HepG2 (cell line): Measurements from ENCODE around the gene CTDP1. TPM values are rescaled to one million over a fixed set of nuclear protein-coding genes. Genes with fewer than 3 reads are reported as not detected.

Source experiments
- ATAC-seq: fragments of 200-7000 bp; cut with Tn5 transposase; 3 replicates; pipeline ENCODE4 v1.9.1; 2020; ENCODE audit warnings: mild to moderate bottlenecking, moderate library complexity
- BruUV-seq: library from RNA; stranded (reverse); fragments of 400-500 nt; replicated peaks from 2 replicates; lab custom pipeline; 2021; lab: Mats Ljungman, UMichigan
- CTCF ChIA-PET: fragments of 300-600 bp; formaldehyde crosslinking; extraction: SDS; loops from one replicate; lab custom pipeline; 2021; ENCODE audit warnings: low total read pairs, inconsistent platforms, low intra/inter-chr PET ratio; lab: Yijun Ruan, JAX
- POLR2A ChIA-PET: fragments of 350-600 bp; sonication (Branson Sonifier 250); formaldehyde crosslinking; loops from one replicate; lab custom pipeline; 2020; ENCODE audit warnings: antibody characterized with exemption, inconsistent platforms; lab: Yijun Ruan, JAX
- DNase-seq: peaks from one replicate; pipeline ENCODE4 v3.0.0-alpha.2; 2015; ENCODE audit warnings: low spot score
- FAIRE-seq: peaks from 3 replicates; lab custom pipeline; 2011; peaks lifted over from hg19 to GRCh38; lab: Jason Lieb, UNC
- H2AFZ ChIP-seq: one replicate; pipeline ENCODE4 v1.6.1; 2011; ENCODE audit warnings: low read length, inconsistent platforms
- H3K27ac ChIP-seq: fragments of 300-600 bp; 3 replicates; pipeline ENCODE4 v1.8.0; 2011; ENCODE audit warnings: mixed run types, mild to moderate bottlenecking, mixed read lengths, low read length, inconsistent platforms; ENCODE audit not compliant: insufficient read depth; ENCODE audit errors: extremely low read length
- H3K27me3 ChIP-seq, 2 experiments: fragments of 200-600 bp in 1 of 2; 2 replicates in 1 of 2; 3 replicates in 1 of 2; pipeline versions ENCODE4 v1.6.0 to v1.8.0; 2011; ENCODE audit warnings: low read length in 2 of 2, mild to moderate bottlenecking in 2 of 2, moderate library complexity in 2 of 2, inconsistent platforms in 1 of 2; ENCODE audit not compliant: insufficient read depth in 2 of 2, control insufficient read depth in 1 of 2
- H3K36me3 ChIP-seq, 2 experiments: fragments of 200-600 bp in 1 of 2; replicated peaks in 1 of 2; 2 replicates in 1 of 2; 3 replicates in 1 of 2; pipeline versions ENCODE4 v1.5.1 to v1.8.0; 2011; ENCODE audit warnings: low read length in 2 of 2, inconsistent platforms in 1 of 2; ENCODE audit not compliant: insufficient read depth in 2 of 2, control insufficient read depth in 1 of 2
- H3K4me1 ChIP-seq: 2 replicates; pipeline ENCODE4 v1.5.1; 2012; ENCODE audit warnings: low read length, inconsistent platforms; ENCODE audit not compliant: insufficient read depth
- H3K4me2 ChIP-seq: 2 replicates; pipeline ENCODE4 v1.6.0; 2011; ENCODE audit warnings: low read depth, low read length, inconsistent platforms
- H3K4me3 ChIP-seq, 3 experiments: fragments of 200-600 bp in 1 of 3; sonication (generic), shearing (Covaris generic) in 1 of 3; replicated peaks in 1 of 3; 2 replicates each; pipeline ENCODE4 v1.5.1; 2011 to 2016; ENCODE audit warnings: low read length in 3 of 3, inconsistent platforms in 2 of 3, low read depth in 2 of 3, mild to moderate bottlenecking in 2 of 3, control low read depth in 1 of 3, mixed read lengths in 1 of 3; ENCODE audit not compliant: insufficient read depth in 1 of 3
- H3K79me2 ChIP-seq: one replicate; pipeline ENCODE4 v1.6.1; 2011; ENCODE audit warnings: low read length, inconsistent platforms; ENCODE audit not compliant: insufficient read depth
- H3K9ac ChIP-seq: 2 replicates; pipeline ENCODE4 v1.6.0; 2011; ENCODE audit warnings: mild to moderate bottlenecking, low read depth, low read length, inconsistent platforms; ENCODE audit not compliant: insufficient read depth
- H3K9me3 ChIP-seq: 2 replicates; pipeline ENCODE4 v1.5.1; 2012; ENCODE audit warnings: mild to moderate bottlenecking, low read length
- H4K20me1 ChIP-seq: 2 replicates; pipeline ENCODE4 v1.6.0; 2011; ENCODE audit warnings: inconsistent platforms, mild to moderate bottlenecking, low read length, moderate library complexity; ENCODE audit not compliant: insufficient read depth
- E2F5 ChIP-seq: sonication (generic); formaldehyde crosslinking; conservative IDR thresholded peaks from 2 replicates; pipeline ENCODE4 v1.4.0; 2020; ENCODE audit warnings: missing genetic modification reagents
- ETS1 ChIP-seq: sonication (generic); formaldehyde crosslinking; IDR thresholded peaks from 2 replicates; pipeline ENCODE4 v1.4.0; 2020; ENCODE audit warnings: missing genetic modification reagents
- FIP1L1 ChIP-seq: fragments of 200-400 bp; formaldehyde crosslinking; IDR thresholded peaks from 2 replicates; pipeline ENCODE4 v1.6.1; 2018; ENCODE audit warnings: low read depth, mild to moderate bottlenecking, low read length, moderate library complexity, borderline replicate concordance; ENCODE audit not compliant: insufficient read depth
- JDP2 ChIP-seq: sonication (generic); formaldehyde crosslinking; IDR thresholded peaks from 2 replicates; pipeline ENCODE4 v1.8.1; 2022; ENCODE audit warnings: missing genetic modification reagents, borderline replicate concordance
- NFRKB ChIP-seq: fragments of 450-650 bp; IDR thresholded peaks from 2 replicates; pipeline ENCODE4 v1.6.1; 2017
- PAXIP1 ChIP-seq: sonication (generic); formaldehyde crosslinking; conservative IDR thresholded peaks from 2 replicates; pipeline ENCODE4 v1.4.0; 2020; ENCODE audit warnings: mild to moderate bottlenecking, missing genetic modification reagents, moderate library complexity
- SUZ12 ChIP-seq: fragments of 150-350 bp; IDR thresholded peaks from 2 replicates; pipeline ENCODE4 v1.6.1; 2014; ENCODE audit warnings: low read depth, low read length
- TCF7 ChIP-seq: sonication (generic); IDR thresholded peaks from 2 replicates; pipeline ENCODE4 v1.6.1; 2016; ENCODE audit warnings: antibody characterized with exemption, low read depth
- TERF1 ChIP-seq: sonication (generic); formaldehyde crosslinking; IDR thresholded peaks from 2 replicates; pipeline ENCODE4 v1.8.0; 2022; ENCODE audit warnings: mild to moderate bottlenecking, missing genetic modification reagents, moderate library complexity
- ZBTB4 ChIP-seq: sonication (generic); formaldehyde crosslinking; IDR thresholded peaks from 2 replicates; pipeline ENCODE4 v1.4.0; 2020; ENCODE audit warnings: missing genetic modification reagents, mild to moderate bottlenecking, borderline replicate concordance
- ZIK1 ChIP-seq: sonication (generic); formaldehyde crosslinking; IDR thresholded peaks from 2 replicates; pipeline ENCODE4 v1.5.0; 2020; ENCODE audit warnings: mild to moderate bottlenecking, low read depth, missing genetic modification reagents, borderline replicate concordance
- ZNF30 ChIP-seq: sonication (generic); formaldehyde crosslinking; IDR thresholded peaks from 2 replicates; pipeline ENCODE4 v1.5.0; 2020; ENCODE audit warnings: mild to moderate bottlenecking, missing genetic modification reagents
- ZNF510 ChIP-seq: sonication (generic); formaldehyde crosslinking; IDR thresholded peaks from 2 replicates; pipeline ENCODE4 v1.4.0; 2020; ENCODE audit warnings: low read depth, mild to moderate bottlenecking, missing genetic modification reagents
- ZNF556 ChIP-seq: sonication (generic); formaldehyde crosslinking; IDR thresholded peaks from 2 replicates; pipeline ENCODE4 v1.4.0; 2020; ENCODE audit warnings: mild to moderate bottlenecking, missing genetic modification reagents, borderline replicate concordance
- WGBS: methylation state at CpG from one replicate; pipeline ENCODE4 v1.1.6; 2017; ENCODE audit warnings: low lambda C conversion rate; 5-methylcytosine and 5-hydroxymethylcytosine counted together
- in situ Hi-C: cut with HindIII; loops from 2 replicates; pipeline ENCODE4 v1.10.0; 2017; ENCODE audit warnings: low pct_unique_long_range_greater_than_20kb; ENCODE audit not compliant: extremely low pct_ligation_motif_present
- intact Hi-C: fragments of 100-400 bp; cut with micrococcal nuclease; formaldehyde crosslinking; loops from one replicate; pipeline ENCODE4 v1.10.0; 2022; ENCODE audit not compliant: unreplicated experiment
- polyA plus RNA-seq, 8 experiments: library from polyadenylated mRNA; depleted of rRNA in 3 of 8; stranded (reverse) in 7 of 8; unstranded in 1 of 8; fragments of >200 nt; fragmentation: Illumina TruSeq in 4 of 8; extraction: Trizol in 4 of 8; gene quantifications; 2 replicates each; pipeline versions ENCODE4 v1.2.1 to v1.2.3, GENCODE V29; 2011 to 2016; ENCODE audit warnings: low read depth in 4 of 8, missing spikeins in 1 of 8, mixed read lengths in 1 of 8; ENCODE audit not compliant: insufficient read depth in 1 of 8
- total RNA-seq, 5 experiments: library from RNA; depleted of rRNA; stranded (reverse); fragments of >200 nt; fragmentation: Illumina TruSeq; extraction: Trizol; gene quantifications; 2 replicates each; pipeline ENCODE4 v1.2.3, GENCODE V29; 2016; ENCODE audit warnings: low read depth in 1 of 5

The CTDP1 gene
- total and polyA plus RNA-seq, 2 of the 13 experiments (the other 11 are each of a cell fraction or from before 2014, with no cell fraction given), result 6.9 to 11.0 TPM

- DNase-seq (no peak), ATAC-seq (no peak; the same call in 2 of the 3 replicates), FAIRE-seq (no peak)
- H3K9me3 ChIP-seq, result no peaks in the 10 kb centered on the region
- H3K4me3 ChIP-seq, result no peak overlapping the region
- H2AFZ ChIP-seq, result no peak overlapping the region
- ChIA-PET CTCF (no interaction called here), POLR2A (no interaction called here)
- no peak overlapping the region for H3K27ac ChIP-seq
- in situ Hi-C loops, result no loop called here
- peaks cover 27 to 51% of the 10 kb centered on the region in 2 experiments; a peak in 4 of 5 replicates for H3K36me3 ChIP-seq
- intact Hi-C loops, result no loop called here
- H3K27me3 ChIP-seq, result no peaks in the 10 kb centered on the region
- no peak overlapping the region for H3K9ac ChIP-seq
- no peaks in the 10 kb centered on the region for H3K4me1 ChIP-seq
- H4K20me1 ChIP-seq, result no peaks in the 10 kb centered on the region
- no peak overlapping the region for H3K4me2 ChIP-seq
- no peaks in the 10 kb centered on the region for H3K79me2 ChIP-seq
- BruUV-seq, result no TSS peak
- 98% methylated on average over 19 of the region's 29 CpGs for WGBS
- TF ChIP-seq E2F5 (CRISPR knock-in tag) (no peak), ZNF510 (no peak), ZNF556 (CRISPR knock-in tag) (no peak), FIP1L1 (no peak), TCF7 (no peak), ZIK1 (CRISPR knock-in tag) (no peak), SUZ12 (no peak), JDP2 (no peak), ETS1 (CRISPR knock-in tag) (no peak), NFRKB (no peak), ZNF30 (CRISPR knock-in tag) (no peak), ZBTB4 (no peak), PAXIP1 (CRISPR knock-in tag) (no peak), TERF1 (CRISPR knock-in tag) (no peak)
These were observed 38.0 kb downstream of the CTDP1 start for GRCh38 chr18:79717555-79718074.
